Measurements from ENCODE around the gene MRPS6.

The MRPS6 gene

DNA sequence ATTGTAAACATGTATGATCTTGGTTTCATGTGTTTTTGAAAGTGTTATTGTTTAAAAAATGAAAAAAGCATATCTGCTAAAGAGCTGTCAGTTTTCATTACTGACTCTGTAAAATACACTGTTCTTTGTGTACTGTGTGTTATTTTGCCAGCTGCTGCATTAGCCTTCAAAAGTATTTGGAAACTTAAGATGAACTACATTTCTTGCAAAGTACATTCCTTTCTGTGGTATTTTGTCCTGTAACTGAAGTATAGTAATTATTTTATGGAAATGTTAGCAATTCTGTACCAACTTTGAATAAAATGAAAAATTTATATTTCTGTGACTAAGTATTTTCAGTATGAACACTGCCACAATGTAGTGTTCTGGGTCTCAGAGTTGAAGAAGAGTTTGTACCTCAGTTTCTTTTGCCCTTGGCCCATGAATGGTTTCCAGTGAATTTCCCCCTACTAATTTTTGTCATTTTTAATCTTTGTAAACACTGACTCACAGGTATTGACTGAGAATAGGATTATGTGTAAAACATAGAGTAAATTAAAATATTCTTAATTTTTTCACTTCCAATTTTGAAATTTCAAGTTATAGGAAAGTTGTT lies 32.7 kb downstream of the MRPS6 start:
- no peak for DNase-seq

DNA sequence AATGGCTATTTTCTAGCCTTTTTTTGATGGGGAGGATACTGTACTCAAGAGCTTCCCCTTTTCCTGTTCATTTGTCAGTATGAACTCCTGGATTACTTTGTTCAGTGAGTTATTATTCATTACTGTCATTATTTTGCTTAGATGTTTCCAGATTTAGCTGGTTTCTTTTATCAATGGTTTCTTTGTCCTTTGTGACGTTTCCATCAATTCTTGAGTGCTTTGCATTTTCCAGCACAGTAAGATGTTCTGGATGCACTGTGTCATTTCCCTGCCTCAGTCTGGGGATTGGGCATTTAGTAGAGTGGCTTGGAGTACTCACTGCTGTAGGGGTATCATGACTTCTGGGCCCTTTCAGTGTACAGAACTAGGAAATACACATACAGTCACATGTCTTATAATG lies 34.2 kb downstream of the MRPS6 start:
- DNase-seq, result no peak

DNA sequence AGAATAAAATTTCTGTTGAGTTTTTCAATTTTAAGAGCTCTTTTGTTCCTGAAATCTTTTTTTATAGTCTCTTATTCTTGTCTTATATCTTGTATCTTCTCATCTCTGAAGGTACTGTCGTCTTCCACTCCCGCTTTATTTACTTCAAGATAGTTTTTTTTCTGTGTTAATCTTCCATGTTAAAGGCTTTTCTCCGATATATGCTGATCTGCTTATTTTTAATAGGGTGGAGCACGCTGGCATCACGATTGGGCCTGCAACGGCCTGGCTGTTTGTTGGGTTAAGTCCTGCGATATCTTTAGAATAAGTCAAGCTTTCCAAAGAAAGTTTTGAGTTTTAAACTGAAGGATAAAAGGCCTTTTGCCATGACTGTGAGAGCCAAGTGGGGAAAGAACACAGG lies 35.7 kb downstream of the MRPS6 start:
- no peak for DNase-seq

DNA sequence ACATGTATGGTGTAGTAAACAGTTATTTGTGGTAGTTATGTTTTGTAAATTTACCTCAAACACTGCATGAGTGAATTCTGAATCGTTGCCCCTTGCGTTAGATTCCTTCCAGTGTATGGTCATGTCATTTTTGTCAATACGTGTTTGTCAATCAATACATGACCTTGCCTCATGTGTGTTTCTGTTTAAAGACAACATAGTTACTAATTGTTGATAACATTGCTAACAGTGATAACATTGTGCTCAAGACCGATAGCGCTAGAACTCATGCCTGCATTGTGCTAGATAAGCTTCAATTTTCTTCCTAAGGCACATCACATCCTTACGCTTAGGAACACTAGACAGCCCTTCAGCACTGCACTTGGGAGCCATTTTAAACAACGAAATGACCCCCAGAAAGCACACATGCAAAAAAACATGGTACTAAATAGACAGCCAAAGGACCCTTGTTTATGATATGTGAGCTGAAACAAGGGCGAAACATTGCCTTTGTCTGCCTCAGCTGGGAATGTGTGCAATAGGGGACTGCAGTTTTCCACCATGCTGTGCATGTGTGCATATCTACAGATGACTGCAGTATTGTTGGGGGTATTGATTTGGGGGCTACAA lies 37.3 kb downstream of the MRPS6 start:
- DNase-seq, result no peak

DNA sequence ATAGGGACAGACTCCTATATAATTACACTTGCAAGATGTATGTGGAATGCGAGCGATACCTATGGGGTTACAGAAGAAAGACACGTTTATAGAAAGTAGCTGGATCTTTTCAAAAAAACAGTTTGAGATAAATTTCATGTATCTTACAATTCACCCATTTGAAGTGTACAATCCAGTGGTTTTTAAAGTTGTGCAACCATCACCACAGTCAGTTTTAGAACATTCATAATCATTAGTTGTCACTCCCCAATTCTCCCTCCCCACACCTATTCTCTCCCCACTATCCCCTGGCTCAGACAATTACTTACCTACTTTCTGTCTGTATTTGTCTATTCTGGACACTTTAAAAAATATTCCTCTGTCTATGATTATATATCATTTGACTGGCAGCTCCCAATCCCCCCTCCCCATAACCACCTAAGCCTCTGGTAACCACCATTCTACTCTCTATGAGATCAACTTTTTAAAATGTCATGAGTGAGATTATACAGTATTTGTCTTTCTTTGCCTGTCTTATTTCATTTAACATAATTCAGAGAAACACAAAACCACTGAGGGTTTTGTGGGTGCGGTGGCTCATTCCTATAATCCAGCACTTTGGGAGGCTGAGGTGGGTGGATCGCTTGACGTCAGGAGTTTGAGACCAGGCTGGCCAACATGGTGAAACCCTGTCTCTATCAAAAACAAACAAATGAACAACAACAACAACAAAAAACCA lies 39.1 kb downstream of the MRPS6 start:
- no peak for DNase-seq

DNA sequence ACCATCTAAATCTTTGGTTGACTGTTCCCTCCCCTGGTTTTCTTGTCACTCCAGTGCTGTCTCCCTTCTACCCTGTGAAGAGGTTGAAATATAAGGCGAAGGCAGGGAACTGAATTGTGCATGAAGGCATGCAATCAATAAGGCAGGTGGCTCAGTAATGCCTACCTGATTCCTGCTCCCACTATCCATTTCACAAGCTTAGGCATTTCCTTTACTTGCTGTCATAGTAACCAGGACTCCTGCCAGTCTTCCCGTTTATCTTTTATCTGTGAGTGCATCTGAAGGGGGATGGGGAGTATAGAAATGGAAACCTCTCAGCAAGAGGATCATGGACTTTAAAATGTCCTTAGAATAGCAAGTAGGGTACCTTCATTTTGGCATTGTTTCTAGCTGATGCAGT lies 40.5 kb downstream of the MRPS6 start:
- no peak for DNase-seq

DNA sequence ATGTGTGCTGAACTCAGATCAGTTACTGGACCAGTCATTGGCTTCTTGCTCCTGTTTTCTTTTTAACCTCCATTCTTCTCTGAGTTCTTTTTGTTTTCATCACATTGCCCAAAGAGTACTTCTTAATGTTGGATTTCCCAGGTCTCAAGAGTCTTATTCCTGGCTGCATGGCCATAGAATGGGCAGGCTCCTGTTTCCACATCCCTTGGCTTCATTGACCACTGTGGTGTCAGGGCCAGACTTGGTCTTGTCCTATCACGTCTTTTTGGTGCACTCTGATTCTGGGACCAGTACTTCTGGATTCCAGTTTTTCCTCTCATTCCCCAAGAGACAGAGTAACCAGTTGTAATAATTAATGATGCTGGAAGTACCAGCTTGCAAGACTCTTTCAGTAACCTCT lies 41.8 kb downstream of the MRPS6 start:
- no peak for DNase-seq

DNA sequence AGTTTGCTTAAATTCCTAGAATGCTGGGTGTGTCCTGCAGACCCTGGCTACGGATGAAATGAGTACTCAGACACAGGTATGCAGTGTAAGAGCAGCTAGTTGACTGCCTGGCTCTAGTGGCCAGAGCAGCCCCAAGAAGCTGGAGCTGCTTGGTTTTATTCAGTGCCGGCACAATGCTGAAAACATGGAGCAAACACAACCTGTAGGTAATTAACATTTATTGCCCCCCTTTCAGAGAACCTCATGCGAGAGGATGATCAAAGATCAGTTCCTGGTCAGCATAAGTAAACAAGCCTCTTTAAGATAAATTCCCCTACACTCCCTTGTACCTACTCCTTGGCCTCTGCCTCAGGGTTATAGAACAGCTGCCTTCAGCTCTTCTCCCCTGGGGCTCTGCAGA lies 43.2 kb downstream of the MRPS6 start:
- DNase-seq, result no peak

DNA sequence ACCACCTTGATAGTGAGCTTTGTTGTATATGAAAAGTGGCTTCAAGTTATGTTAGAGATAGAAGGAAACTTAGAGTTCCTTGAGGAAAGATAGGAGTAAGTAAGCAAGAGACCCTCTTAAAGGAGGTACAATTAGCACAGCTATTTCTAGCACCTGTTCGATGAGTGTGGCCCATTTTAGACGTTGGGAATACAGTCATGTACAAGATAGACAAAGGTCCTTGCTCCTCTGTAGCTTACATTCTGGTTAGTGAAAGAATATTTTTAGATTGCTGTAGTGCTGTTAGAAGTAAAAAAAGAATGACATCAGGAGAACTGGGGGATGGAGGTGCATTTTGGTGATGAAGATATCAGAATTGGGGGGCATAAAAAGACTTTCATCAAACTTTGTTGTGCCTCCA lies 47.5 kb downstream of the MRPS6 start:
- DNase-seq, result no peak

DNA sequence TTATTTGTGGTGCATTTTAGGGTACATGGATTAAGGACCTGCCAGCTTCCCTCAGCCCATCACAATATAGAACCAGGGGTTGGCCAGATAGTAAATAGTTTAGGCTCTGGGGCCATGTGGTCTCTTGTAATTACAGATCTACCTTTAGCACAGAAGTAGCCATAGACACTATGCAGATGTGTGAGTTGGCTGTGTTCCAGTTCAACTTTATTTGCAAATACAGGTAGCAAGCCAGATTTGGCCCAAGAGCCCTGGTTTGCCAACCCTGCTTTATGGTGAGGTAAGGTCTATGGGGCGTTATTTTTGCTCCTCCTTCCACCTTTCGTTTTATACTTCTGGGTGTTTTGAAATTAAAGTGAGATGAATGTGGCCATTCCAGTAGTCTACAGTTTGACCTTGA lies 48.7 kb downstream of the MRPS6 start:
- DNase-seq, result no peak

DNA sequence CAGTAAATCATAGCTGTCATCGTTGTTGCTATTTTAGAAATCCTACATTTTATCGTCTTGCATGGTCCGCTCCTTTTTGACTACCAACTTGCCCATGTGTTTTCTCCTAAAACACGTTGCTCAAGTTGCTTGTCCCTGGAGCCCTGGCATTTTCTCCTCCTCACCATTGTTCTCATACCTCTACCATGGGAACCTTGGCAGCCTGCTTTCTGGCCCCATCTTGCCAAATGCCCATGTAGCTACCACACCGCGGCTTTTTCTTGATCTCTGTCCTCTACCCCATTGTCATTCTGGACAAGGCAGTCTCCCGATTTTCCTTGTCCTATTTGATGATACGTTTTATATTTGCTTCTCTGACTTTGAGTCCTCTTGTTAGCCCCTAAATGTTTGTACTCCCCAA lies 50.2 kb downstream of the MRPS6 start:
- DNase-seq, result no peak

DNA sequence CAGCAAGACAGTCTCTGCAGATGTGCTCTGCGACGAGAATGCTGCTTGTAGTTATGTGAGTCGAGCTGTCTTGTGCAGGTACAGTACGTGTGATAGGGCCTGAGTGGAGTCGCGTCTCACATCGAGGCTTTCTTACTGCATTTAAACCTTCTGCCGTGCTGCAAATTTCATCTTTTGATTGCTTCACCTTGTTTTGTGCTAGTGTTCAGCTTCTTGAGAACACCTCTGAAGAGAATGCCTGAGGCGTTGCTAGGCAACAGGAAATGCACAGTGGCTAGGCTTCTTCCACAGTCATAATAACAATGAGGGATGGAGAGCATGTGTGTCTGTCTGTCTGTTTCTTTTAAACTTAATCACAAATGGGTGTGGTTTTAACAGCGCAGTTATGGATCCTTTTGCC lies 52.9 kb downstream of the MRPS6 start:
- DNase-seq, result no peak

DNA sequence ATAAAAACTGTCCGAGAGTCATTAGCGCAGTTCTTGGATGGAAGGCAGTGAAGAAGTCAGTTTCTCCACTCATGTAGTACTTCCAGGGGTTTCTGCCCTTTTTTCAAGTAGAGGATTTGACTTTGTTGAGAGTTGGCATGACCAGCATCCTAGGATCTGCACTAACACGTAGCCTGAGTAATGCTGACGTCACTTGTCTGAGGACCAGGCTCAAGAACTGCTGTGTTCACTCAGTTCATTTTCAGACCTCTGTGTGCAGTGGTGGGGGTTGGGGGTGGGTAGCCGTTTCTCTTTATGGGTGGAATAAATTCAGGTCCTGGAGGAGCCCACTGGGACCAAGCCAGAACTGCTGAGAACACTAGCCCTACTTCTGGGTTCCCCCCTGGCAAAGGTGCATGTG lies 53.3 kb downstream of the MRPS6 start:
- DNase-seq, result no peak

DNA sequence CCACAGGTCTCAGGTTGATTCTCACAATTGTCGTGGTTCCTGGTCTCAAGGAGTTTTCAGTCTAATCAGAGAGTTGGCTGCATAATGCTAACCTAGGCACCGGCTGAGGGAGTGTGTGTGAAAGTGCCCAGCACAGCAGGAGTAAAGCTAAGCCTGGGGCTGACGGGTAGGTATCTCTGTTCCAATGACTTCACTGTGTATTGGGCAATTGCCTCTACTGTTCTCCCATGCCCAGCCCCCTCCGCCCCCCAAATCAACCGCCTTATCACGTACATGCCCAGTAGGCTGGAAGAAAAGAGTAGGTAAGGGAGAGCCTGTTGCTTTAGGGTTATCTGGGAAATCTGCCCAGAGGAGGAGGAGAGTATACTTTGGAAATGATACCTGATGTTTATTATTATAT lies 54.7 kb downstream of the MRPS6 start:
- DNase-seq, result no peak

DNA sequence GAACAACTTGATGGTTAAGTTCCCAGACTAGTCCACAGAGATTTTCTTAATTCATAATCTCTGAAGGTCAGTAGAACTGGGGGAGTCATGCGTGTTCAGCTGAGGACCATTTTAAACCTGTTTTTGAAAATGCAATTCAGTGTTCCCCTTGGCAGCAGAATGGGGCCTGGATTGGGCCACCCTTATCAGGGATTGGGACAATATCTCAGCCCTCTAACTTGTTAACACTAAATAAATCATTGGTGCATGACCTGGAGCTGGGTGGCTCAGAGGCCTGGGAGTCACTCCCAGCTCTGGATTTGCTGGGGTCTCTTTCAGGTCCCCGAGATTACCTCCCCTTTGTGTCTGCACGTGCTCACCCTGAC lies 55.3 kb downstream of the MRPS6 start:
- no peak for DNase-seq

DNA sequence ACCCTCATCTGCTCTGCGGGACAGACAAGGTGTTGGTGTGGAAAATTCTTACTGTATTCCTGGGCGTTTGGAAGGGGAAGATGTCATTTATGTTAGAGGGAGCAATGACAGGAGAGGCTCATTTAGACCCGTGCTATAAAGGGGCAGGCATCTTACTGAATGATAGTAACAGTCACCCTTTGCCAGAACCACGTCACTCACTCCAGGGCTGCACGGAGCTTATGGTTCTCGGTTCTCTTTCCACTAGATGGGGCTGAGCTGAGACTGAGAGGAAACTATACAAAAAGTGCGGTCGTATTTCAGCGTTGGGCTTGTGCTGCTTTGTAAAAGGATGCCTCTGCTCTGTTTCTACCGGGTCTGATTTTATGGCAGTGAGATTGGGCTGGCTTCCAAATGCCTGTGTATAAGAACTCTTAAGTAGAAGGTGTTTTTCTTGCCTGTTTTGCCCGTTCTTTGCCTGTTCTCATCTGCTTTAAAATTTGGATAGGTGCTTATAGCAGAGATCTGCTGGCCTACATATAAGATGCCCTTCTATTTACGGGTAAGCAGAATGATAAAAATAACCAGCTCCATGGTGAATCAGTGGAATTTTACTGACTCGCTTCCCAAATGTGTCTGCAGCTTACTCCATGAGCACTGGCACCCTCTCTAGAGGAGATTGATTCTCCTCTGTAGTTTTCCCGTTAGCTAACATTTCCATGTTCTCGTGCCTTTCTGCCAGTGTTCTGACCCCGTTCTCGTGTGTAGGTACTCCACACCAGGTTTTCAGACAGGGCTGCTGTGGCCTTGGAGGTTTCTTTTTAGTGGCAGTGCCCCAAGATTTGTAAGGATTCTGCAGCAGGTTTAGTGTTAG lies 55.9 kb downstream of the MRPS6 start:
- DNase-seq, result peak; percentile 76

DNA sequence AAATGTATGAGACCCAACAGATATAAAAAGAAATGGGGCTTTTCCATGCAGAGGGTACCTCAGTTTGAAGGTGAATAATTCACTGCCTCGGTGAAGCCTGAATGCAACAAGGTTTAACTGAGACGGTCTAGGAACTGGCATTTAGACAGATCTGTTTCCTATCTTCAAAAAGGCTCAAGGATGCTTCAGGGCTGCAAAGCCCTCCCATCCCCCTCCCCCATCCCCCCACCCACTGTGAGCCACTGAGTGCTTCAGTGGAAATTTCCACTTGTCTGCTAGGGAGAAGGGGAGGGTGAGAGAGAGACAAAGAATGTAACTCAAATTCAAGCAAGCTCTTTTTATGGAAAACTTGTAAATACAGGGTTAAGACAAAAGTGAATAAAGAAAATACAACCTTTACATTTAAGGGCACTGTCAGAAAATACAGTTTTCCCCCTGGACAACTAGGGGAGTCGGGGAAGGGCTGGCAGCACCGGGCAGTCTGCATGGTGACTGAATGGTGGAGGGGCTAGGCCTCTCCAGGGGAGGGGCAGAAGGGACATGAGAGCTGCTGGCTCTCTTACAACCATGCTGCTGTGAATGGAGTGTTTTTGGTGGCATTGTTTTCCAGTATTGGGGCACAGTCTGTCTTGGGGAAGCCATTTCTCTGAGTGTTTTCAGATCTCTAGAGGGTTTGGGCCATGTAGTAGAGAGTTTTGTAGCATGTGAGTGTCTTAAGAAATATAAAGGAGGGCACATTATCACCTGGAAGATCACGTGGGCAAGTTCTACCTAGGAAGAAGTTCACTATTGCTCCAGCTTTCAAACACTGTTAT lies 56.7 kb downstream of the MRPS6 start:
- DNase-seq, result no peak

DNA sequence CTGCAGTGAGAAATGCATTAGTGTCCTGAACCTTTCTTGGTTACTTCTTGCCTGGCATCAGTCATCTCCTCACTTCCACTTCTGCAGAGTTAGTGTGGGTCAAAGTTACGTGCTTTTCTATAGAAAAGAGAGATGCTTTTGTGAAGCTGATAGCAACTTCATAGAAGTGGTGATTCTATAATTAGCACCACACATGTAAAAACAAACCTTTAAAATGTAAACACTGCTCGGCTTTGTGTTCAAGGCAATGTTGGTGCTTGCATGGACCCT lies 57.3 kb downstream of the MRPS6 start:
- DNase-seq, result no peak

DNA sequence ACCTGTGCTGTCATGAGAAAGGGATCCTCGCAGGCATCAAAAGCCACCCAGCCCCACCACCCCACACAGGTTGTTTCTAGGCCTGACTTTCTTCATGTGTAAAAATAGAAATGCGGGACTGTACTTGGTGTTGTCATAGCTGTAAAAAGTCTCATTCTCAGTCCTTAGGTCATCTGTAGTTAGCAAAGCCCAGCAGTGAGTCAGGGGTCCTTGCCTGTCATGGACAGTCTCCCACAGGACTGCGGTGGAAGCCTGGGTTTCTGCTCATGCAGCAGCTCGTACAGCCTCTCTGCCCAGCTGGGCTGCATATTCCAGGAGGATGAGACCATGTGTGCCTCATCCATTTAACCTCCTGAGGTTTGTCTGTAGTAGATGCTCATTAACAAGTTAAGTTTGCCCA lies 58.2 kb downstream of the MRPS6 start:
- no peak for DNase-seq

DNA sequence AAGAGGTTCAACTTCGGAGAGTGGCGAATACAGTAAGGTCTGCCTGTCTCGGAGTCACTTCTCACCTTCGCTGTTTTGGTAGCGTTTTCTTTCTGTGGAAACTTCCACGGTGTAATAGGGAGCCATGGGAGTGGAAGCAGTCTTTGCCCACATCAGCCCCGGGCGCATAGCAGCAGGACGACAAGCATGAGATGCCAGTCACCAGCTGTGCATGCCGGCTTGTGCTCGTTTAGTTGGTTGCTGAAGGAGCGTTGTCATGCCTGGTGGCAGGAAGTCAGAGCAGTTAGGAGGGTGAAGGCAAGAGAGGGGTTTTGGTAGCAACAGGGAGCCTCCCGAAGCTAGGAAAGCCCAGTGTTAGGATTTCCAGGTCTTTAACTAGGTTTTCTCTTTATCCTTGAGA lies 58.8 kb downstream of the MRPS6 start:
- DNase-seq, result no peak

DNA sequence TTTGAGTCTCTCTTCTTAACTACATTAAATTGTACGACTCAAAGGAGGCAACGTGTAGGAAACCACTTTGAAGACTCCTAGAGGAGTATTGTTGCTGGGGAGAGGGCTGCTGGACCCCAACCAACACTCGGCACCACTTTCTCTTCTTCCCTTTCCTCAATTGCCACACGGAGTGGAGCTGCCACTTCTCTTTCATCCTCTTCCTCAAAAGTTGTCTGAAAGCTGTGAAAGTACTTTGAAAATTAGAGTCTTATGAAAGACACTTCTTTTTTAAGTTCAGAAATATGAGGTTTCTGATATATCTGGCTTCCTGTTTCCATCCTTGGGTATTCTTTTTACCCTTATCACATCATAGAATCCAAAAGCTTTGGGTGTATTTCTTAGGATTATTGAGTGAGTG lies 59.5 kb downstream of the MRPS6 start:
- DNase-seq, result no peak

DNA sequence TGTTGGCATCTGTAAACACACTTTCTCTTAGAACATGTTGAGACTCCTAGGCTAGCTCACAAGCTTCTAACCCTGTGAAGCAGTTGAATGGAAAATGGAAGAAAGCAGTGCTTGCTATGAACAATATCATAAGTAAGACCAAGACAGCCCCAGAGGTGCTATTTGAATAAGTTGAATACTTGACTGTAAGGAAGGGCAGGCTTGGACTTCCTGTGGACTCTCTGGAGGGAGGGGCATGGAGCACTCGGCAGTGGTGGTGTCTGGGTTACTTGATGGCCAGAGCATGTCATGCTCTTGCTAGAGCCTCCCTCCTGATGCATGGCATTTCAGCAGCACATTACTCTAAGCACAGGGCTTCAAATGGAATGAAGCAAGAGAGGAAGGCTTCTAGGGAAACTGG lies 60.0 kb downstream of the MRPS6 start:
- no peak for DNase-seq

DNA sequence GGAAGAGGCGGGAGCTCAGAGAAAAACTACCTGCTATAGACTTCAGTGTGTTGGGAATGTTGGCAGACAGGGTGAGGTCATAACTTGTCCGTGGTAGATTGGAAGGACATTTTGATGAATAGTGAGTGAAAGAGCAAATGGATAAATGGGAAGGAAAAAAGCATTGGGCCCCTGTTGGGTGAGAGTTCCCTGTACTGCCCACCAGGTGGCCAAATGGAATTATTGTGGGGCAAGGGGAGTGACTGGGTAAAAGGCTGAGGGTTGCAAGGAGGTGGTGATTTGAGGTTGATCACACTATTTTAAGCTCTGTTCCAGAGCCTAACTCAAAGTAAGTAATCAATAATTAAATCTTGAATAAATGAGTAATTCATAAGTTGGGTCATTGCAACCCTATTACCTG lies 60.4 kb downstream of the MRPS6 start:
- DNase-seq, result no peak
